IMR-90 (cell line): ENCODE measurements around the gene THBS4. TPM values are rescaled to one million over a fixed set of nuclear protein-coding genes. Genes with fewer than 3 reads are reported as not detected.

Source experiments
- ATAC-seq: fragments of 200-7000 bp; cut with Tn5 transposase; 2 replicates; pipeline ENCODE4 v1.9.1; 2020; ENCODE audit warnings: low read depth, mild to moderate bottlenecking, moderate library complexity
- BruUV-seq: library from RNA; stranded (reverse); fragments of 400-500 nt; replicated peaks from 2 replicates; lab custom pipeline; 2021; lab: Mats Ljungman, UMichigan
- CTCF ChIA-PET: fragments of 300-600 bp; formaldehyde crosslinking; extraction: SDS; loops from one replicate; lab custom pipeline; 2021; ENCODE audit warnings: antibody characterized with exemption; lab: Yijun Ruan, JAX
- POLR2A ChIA-PET: fragments of 300-600 bp; sonication (Branson Sonifier 250); formaldehyde crosslinking; loops from one replicate; lab custom pipeline; 2022; ENCODE audit warnings: antibody characterized with exemption; ENCODE audit not compliant: unreplicated experiment; lab: Charles Lee
- DNase-seq: peaks from one replicate; pipeline ENCODE4 v3.0.0; 2013
- H2AFZ ChIP-seq: replicated peaks from 2 replicates; pipeline ENCODE3; 2013; ENCODE audit warnings: low read length, mild to moderate bottlenecking; ENCODE audit not compliant: poor library complexity
- H2AK5ac ChIP-seq: 2 replicates; pipeline ENCODE4 v1.6.1; 2013; ENCODE audit warnings: low read depth, low read length, inconsistent platforms
- H2AK9ac ChIP-seq: replicated peaks from 2 replicates; pipeline ENCODE3; 2013; ENCODE audit warnings: mild to moderate bottlenecking, low read depth, low read length, moderate library complexity; ENCODE audit not compliant: poor library complexity
- H2BK120ac ChIP-seq: 2 replicates; pipeline ENCODE4 v1.6.1; 2013; ENCODE audit warnings: low read depth, low read length, inconsistent platforms
- H2BK15ac ChIP-seq: 3 replicates; pipeline ENCODE4 v1.6.1; 2013; ENCODE audit warnings: low read depth, low read length, inconsistent platforms
- H2BK20ac ChIP-seq: 2 replicates; pipeline ENCODE4 v1.6.1; 2013; ENCODE audit warnings: low read depth, mild to moderate bottlenecking, inconsistent platforms, low read length, moderate library complexity
- H2BK5ac ChIP-seq: 2 replicates; pipeline ENCODE4 v1.6.1; 2013; ENCODE audit warnings: mild to moderate bottlenecking, low read depth, low read length, inconsistent platforms; ENCODE audit not compliant: poor library complexity, severe bottlenecking
- H3K14ac ChIP-seq: replicated peaks from 2 replicates; pipeline ENCODE4 v1.6.1; 2013; ENCODE audit warnings: low read depth, low read length, inconsistent platforms
- H3K18ac ChIP-seq: 2 replicates; pipeline ENCODE4 v1.6.1; 2013; ENCODE audit warnings: low read depth, low read length, control low read depth
- H3K23ac ChIP-seq: 2 replicates; pipeline ENCODE4 v1.6.1; 2013; ENCODE audit warnings: low read depth, low read length, inconsistent platforms
- H3K27ac ChIP-seq: 2 replicates; pipeline ENCODE4 v1.5.1; 2013; ENCODE audit warnings: mild to moderate bottlenecking, control low read depth, low read length; ENCODE audit not compliant: insufficient read depth
- H3K27me3 ChIP-seq: 2 replicates; pipeline ENCODE4 v1.6.1; 2013; ENCODE audit warnings: low read length; ENCODE audit not compliant: control insufficient read depth, insufficient read depth
- H3K36me3 ChIP-seq: 2 replicates; pipeline ENCODE4 v1.6.1; 2013; ENCODE audit warnings: low read length, mixed read lengths; ENCODE audit not compliant: control insufficient read depth, insufficient read depth
- H3K4ac ChIP-seq: 2 replicates; pipeline ENCODE4 v1.6.1; 2013; ENCODE audit warnings: low read depth, low read length, inconsistent platforms
- H3K4me1 ChIP-seq: 2 replicates; pipeline ENCODE4 v1.6.1; 2013; ENCODE audit warnings: low read length, mixed read lengths; ENCODE audit not compliant: control insufficient read depth, insufficient read depth
- H3K4me2 ChIP-seq: 2 replicates; pipeline ENCODE4 v1.6.1; 2013; ENCODE audit warnings: low read depth, mild to moderate bottlenecking, control low read depth, low read length, moderate library complexity
- H3K4me3 ChIP-seq: 2 replicates; pipeline ENCODE4 v1.5.1; 2013; ENCODE audit warnings: low read depth, mild to moderate bottlenecking, control low read depth, low read length, moderate library complexity; ENCODE audit not compliant: insufficient read depth
- H3K56ac ChIP-seq: 2 replicates; pipeline ENCODE4 v1.6.1; 2013; ENCODE audit warnings: low read length, inconsistent platforms; ENCODE audit not compliant: insufficient read depth; ENCODE audit errors: extremely low read depth
- H3K79me1 ChIP-seq, 2 experiments: 2 replicates each; pipeline ENCODE4 v1.6.1; 2013; ENCODE audit warnings: low read length in 2 of 2, inconsistent platforms in 1 of 2, low read depth in 1 of 2
- H3K9ac ChIP-seq: 2 replicates; pipeline ENCODE4 v1.6.1; 2013; ENCODE audit warnings: low read depth, low read length, control low read depth
- H3K9me1 ChIP-seq: 2 replicates; pipeline ENCODE4 v1.6.1; 2013; ENCODE audit warnings: low read length, inconsistent platforms; ENCODE audit not compliant: insufficient read depth
- H3K9me3 ChIP-seq: 2 replicates; pipeline ENCODE4 v1.6.1; 2013; ENCODE audit warnings: low read length; ENCODE audit not compliant: control insufficient read depth, insufficient read depth
- H4K20me1 ChIP-seq: 2 replicates; pipeline ENCODE4 v1.6.1; 2013; ENCODE audit warnings: low read length, inconsistent platforms; ENCODE audit not compliant: insufficient read depth
- H4K5ac ChIP-seq: 2 replicates; pipeline ENCODE4 v1.6.1; 2013; ENCODE audit warnings: mild to moderate bottlenecking, low read depth, low read length, control low read depth
- H4K8ac ChIP-seq, 2 experiments: 2 replicates each; pipeline ENCODE4 v1.6.1; 2013; ENCODE audit warnings: low read depth in 2 of 2, low read length in 2 of 2, control low read depth in 1 of 2, inconsistent platforms in 1 of 2
- H4K91ac ChIP-seq: 2 replicates; pipeline ENCODE4 v1.6.1; 2013; ENCODE audit warnings: low read depth, low read length, inconsistent platforms; ENCODE audit not compliant: insufficient read depth
- ELK1 ChIP-seq: fragments of 150-350 bp; IDR thresholded peaks from 2 replicates; pipeline ENCODE4 v1.6.1; 2016; ENCODE audit warnings: low read depth, mild to moderate bottlenecking, low read length, moderate library complexity, borderline replicate concordance
- MAFK ChIP-seq: IDR thresholded peaks from 2 replicates; pipeline ENCODE4 v1.6.1; 2012; ENCODE audit warnings: low read depth, low read length, improper control_type of control experiment
- MAZ ChIP-seq: IDR thresholded peaks from 2 replicates; pipeline ENCODE4 v1.6.1; 2012; ENCODE audit warnings: low read depth, mild to moderate bottlenecking, low read length, improper control_type of control experiment, moderate library complexity, borderline replicate concordance
- NFE2L2 ChIP-seq: fragments of 150-350 bp; IDR thresholded peaks from 2 replicates; pipeline ENCODE4 v1.6.1; 2016; ENCODE audit warnings: low read depth, mild to moderate bottlenecking, low read length
- POLR2A ChIP-seq: IDR thresholded peaks from 2 replicates; pipeline ENCODE4 v1.6.1; 2012; ENCODE audit warnings: mild to moderate bottlenecking, low read depth, low read length
- RCOR1 ChIP-seq: IDR thresholded peaks from 2 replicates; pipeline ENCODE4 v1.6.1; 2012; ENCODE audit warnings: mild to moderate bottlenecking, low read length, improper control_type of control experiment; ENCODE audit not compliant: insufficient replicate concordance
- USF2 ChIP-seq: fragments of 150-350 bp; IDR thresholded peaks from 2 replicates; pipeline ENCODE4 v1.6.1; 2017; ENCODE audit warnings: mild to moderate bottlenecking, antibody characterized with exemption, low read length, low read depth
- dilution Hi-C: fragments of 300-500 bp; cut with HindIII; formaldehyde crosslinking; loops from one replicate; pipeline ENCODE4 v1.14.3; 2018; ENCODE audit warnings: low sequenced_read_pairs; ENCODE audit not compliant: unreplicated experiment
- in situ Hi-C: fragments of 300-500 bp; cut with MboI; formaldehyde crosslinking; loops from 3 replicates; pipeline ENCODE4 v1.14.3; 2019; ENCODE audit warnings: low sequenced_read_pairs, inconsistent platforms, mixed read lengths
- intact Hi-C: fragments of 100-400 bp; cut with micrococcal nuclease; formaldehyde crosslinking; loops from 2 replicates; pipeline ENCODE4 v1.10.0; 2022
- polyA plus RNA-seq, 3 experiments: library from polyadenylated mRNA; depleted of rRNA; stranded (reverse); fragments of >200 nt; gene quantifications; 2 replicates each; pipeline ENCODE4 v1.2.3, GENCODE V29; 2012; ENCODE audit warnings: low replicate concordance in 1 of 3
- total RNA-seq: library from RNA; depleted of rRNA; stranded (reverse); fragments of >200 nt; gene quantifications from 2 replicates; pipeline ENCODE4 v1.2.3, GENCODE V29; 2012

The THBS4 gene
- total and polyA plus RNA-seq, 2 of the 4 experiments (the other 2 are of a cell fraction): 0.90 to 0.92 TPM

DNA sequence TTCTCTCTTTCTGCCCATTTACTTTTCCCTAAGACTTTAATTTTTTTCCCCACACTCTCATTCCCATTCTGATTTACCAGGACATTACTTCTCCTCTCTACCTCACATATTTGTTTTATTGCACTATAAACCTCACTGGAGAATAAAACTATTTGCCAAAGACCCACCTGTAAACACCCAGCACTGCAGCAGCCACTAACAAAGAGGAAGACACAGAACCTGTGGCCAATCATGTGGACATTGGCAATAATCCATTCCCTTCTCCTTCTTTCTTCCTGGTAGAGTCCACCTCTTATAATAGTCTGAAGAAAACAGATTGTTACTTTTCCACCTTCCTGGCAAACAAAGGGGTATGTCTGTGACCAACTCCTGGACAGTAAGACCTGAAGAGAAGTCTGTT, 8.3 kb upstream of the THBS4 start:
- Histone ChIP-seq H3K79me1 (no peaks in the 10 kb centered on the region), H3K4me2 (no peak overlapping the region), H3K9me1 (no peaks in the 10 kb centered on the region), H3K14ac (no peak overlapping the region), H4K8ac (no peak overlapping the region), H3K27me3 (peaks cover 12% of the 10 kb centered on the region), H3K27ac (no peak overlapping the region), H3K9ac (no peak overlapping the region), H2BK15ac (no peak overlapping the region), H3K4me3 (no peak overlapping the region), H2AFZ (no peak overlapping the region), H2BK20ac (no peak overlapping the region), H4K20me1 (no peaks in the 10 kb centered on the region), H3K23ac (no peak overlapping the region), H3K9me3 (no peaks in the 10 kb centered on the region), H2AK9ac (no peak overlapping the region), H3K56ac (no peak overlapping the region), H2AK5ac (no peak overlapping the region), H2BK5ac (no peak overlapping the region), H3K36me3 (no peaks in the 10 kb centered on the region), H2BK120ac (no peak overlapping the region), H3K18ac (no peak overlapping the region), H4K91ac (no peak overlapping the region), H3K4me1 (no peaks in the 10 kb centered on the region), H3K4ac (no peak overlapping the region), H4K5ac (no peak overlapping the region)
- TF ChIP-seq USF2 (no peak), NFE2L2 (no peak), MAZ (no peak), ELK1 (no peak), RCOR1 (no peak), MAFK (no peak), POLR2A (no peak)
- dilution Hi-C loops: no loop called here
- CTCF ChIA-PET: no interaction called here
- POLR2A ChIA-PET: no interaction called here
- intact Hi-C loops: no loop called here
- DNase-seq (no peak), ATAC-seq (no peak)
- in situ Hi-C loops: no loop called here
- BruUV-seq: no TSS peak
